NOMO-1 (cell line): Measurements from ENCODE around the gene RAB3GAP1.
"Not testable (repeated sequence)": the region's sequence is repeated elsewhere in the genome, so short reads cannot be mapped to it uniquely, and the experiment has no call there.

Experiments used
- DNase-seq, 2 experiments: peaks; one replicate each; lab custom pipeline; 2025; ENCODE audit not compliant: unreplicated experiment in 2 of 2; lab: John Stamatoyannopoulos, UW

Gene RAB3GAP1

GRCh38 chr2:135099802-135100483, 47.9 kb downstream of the RAB3GAP1 start:
- DNase-seq = no peak

GRCh38 chr2:135103843-135104242, 51.8 kb downstream of the RAB3GAP1 start:
- no peak for DNase-seq

- not testable (repeated sequence) for DNase-seq
Observed at GRCh38 chr2:135105513-135106316, 53.6 kb downstream of the RAB3GAP1 start.

GRCh38 chr2:135113322-135113721, 61.2 kb downstream of the RAB3GAP1 start:
- no peak for DNase-seq

- DNase-seq = no peak
Observed at GRCh38 chr2:135119582-135119981, 67.5 kb downstream of the RAB3GAP1 start.

- DNase-seq = no peak
Observed at GRCh38 chr2:135121016-135121657, 69.0 kb downstream of the RAB3GAP1 start.

GRCh38 chr2:135121658-135122039, 69.6 kb downstream of the RAB3GAP1 start:
- DNase-seq = not testable (repeated sequence)

- DNase-seq = no peak
Observed at GRCh38 chr2:135124924-135125886, 73.1 kb downstream of the RAB3GAP1 start.

GRCh38 chr2:135125940-135126339, 73.8 kb downstream of the RAB3GAP1 start:
- DNase-seq = no peak

- DNase-seq = no peak
Observed at GRCh38 chr2:135130751-135131150, 78.7 kb downstream of the RAB3GAP1 start.

- no peak for DNase-seq
Observed at GRCh38 chr2:135132314-135132713, 80.2 kb downstream of the RAB3GAP1 start.

GRCh38 chr2:135140606-135141005, 88.5 kb downstream of the RAB3GAP1 start:
- no peak for DNase-seq

- DNase-seq = no peak
Observed at GRCh38 chr2:135142323-135142722, 90.2 kb downstream of the RAB3GAP1 start.

GRCh38 chr2:135144343-135144742, 92.3 kb downstream of the RAB3GAP1 start:
- DNase-seq = no peak

GRCh38 chr2:135149251-135149650, 97.2 kb downstream of the RAB3GAP1 start:
- DNase-seq = no peak

- no peak for DNase-seq
Observed at GRCh38 chr2:135150725-135151124, 98.6 kb downstream of the RAB3GAP1 start.

GRCh38 chr2:135151615-135152014, 99.5 kb downstream of the RAB3GAP1 start:
- DNase-seq = no peak

GRCh38 chr2:135152361-135152760, 100.3 kb downstream of the RAB3GAP1 start:
- no peak for DNase-seq

GRCh38 chr2:135154962-135155361, 102.9 kb downstream of the RAB3GAP1 start:
- no peak for DNase-seq

- DNase-seq = no peak
Observed at GRCh38 chr2:135157856-135158255, 105.8 kb downstream of the RAB3GAP1 start.

- no peak for DNase-seq
Observed at GRCh38 chr2:135159191-135159590, 107.1 kb downstream of the RAB3GAP1 start.
